ENCODE results near the gene NR2F2.
"Not testable (repeated sequence)": the region's sequence is repeated elsewhere in the genome, so short reads cannot be mapped to it uniquely, and the experiment has no call there.

The NR2F2 gene

GRCh38 chr15:96374499-96374898 lies 44.0 kb downstream of the NR2F2 start:
- DNase-seq = no peak

- DNase-seq = not testable (repeated sequence)
Observed at GRCh38 chr15:96379592-96379991, 49.1 kb downstream of the NR2F2 start.

- DNase-seq = no peak
Observed at GRCh38 chr15:96381463-96381862, 51.0 kb downstream of the NR2F2 start.

GRCh38 chr15:96385195-96385594 lies 54.7 kb downstream of the NR2F2 start:
- DNase-seq = no peak

GRCh38 chr15:96388673-96389072 lies 58.2 kb downstream of the NR2F2 start:
- no peak for DNase-seq
